HCT116 (cell line): ENCODE data around the gene FAM219A.
"Not testable (repeated sequence)": the region's sequence is repeated elsewhere in the genome, so short reads cannot be mapped to it uniquely, and the experiment has no call there.

Experiments used
- EGR1 ChIP-seq: IDR thresholded peaks from 2 replicates; pipeline ENCODE4 v1.6.1; 2012; ENCODE audit warnings: low read depth
- EZH2 ChIP-seq: fragments of 200-600 bp; sonication (generic); IDR thresholded peaks from 2 replicates; pipeline ENCODE4 v1.6.1; 2017; ENCODE audit warnings: antibody characterized with exemption, mixed run types
- TF ChIP-seq, protein P1 (sequence below), 3 experiments: fragments of 200-600 bp in 1 of 3; sonication (generic) in 1 of 3; IDR thresholded peaks in 2 of 3; conservative IDR thresholded peaks in 1 of 3; 2 replicates each; pipeline ENCODE4 v1.5.1; 2012 to 2017; ENCODE audit warnings: low read depth in 2 of 3, low read length in 2 of 3, antibody characterized with exemption in 1 of 3, borderline replicate concordance in 1 of 3, control low read depth in 1 of 3, mild to moderate bottlenecking in 1 of 3, mixed read lengths in 1 of 3, mixed run types in 1 of 3, moderate library complexity in 1 of 3; ENCODE audit not compliant: insufficient read depth in 1 of 3

DNA sequence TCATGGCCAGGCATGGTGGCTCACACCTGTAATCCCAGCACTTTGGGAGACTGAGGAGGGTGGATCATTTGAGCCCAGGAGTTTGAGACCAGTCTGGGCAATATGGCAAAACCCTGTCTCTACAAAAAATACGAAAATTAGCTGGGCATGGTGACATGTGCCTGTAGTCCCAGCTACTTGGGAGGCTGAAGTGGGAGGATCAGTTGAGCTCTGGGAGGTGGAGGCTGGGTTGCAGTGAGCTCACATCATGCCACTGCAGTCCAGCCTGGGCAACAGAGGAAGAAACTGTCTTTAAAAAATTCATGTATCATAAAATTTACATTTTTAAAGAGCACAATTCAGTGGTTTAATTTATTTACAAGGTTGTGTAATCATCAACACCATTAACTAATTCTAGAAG lies 105.4 kb downstream of the FAM219A start:
- TF ChIP-seq, protein P1, sequence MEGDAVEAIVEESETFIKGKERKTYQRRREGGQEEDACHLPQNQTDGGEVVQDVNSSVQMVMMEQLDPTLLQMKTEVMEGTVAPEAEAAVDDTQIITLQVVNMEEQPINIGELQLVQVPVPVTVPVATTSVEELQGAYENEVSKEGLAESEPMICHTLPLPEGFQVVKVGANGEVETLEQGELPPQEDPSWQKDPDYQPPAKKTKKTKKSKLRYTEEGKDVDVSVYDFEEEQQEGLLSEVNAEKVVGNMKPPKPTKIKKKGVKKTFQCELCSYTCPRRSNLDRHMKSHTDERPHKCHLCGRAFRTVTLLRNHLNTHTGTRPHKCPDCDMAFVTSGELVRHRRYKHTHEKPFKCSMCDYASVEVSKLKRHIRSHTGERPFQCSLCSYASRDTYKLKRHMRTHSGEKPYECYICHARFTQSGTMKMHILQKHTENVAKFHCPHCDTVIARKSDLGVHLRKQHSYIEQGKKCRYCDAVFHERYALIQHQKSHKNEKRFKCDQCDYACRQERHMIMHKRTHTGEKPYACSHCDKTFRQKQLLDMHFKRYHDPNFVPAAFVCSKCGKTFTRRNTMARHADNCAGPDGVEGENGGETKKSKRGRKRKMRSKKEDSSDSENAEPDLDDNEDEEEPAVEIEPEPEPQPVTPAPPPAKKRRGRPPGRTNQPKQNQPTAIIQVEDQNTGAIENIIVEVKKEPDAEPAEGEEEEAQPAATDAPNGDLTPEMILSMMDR (IDR thresholded peaks at IDR 0.05 in 2 of 3, conservative IDR thresholded peaks at IDR 0.05 in 1 of 3; ENCODE audit: borderline replicate concordance in 1 of 3, insufficient read depth in 1 of 3, low read depth in 2 of 3, low read length in 2 of 3): not testable (repeated sequence)
- TF ChIP-seq EZH2, EGR1: not testable (repeated sequence)
